Measurements from ENCODE around the gene WDR88.

GRCh38 chr19:33094436-33095067 is 37.4 kb upstream of the WDR88 start:
- no peak for TF ChIP-seq EZH2 (IDR thresholded peaks at IDR 0.05; ENCODE audit: borderline replicate concordance, low read depth, low read length, severe bottlenecking)
- TF ChIP-seq POLR2A (IDR thresholded peaks at IDR 0.05; ENCODE audit: low read depth, low read length) = no peak
- TF ChIP-seq JUN (IDR thresholded peaks at IDR 0.05; ENCODE audit: borderline replicate concordance, insufficient read depth, insufficient read length, low read depth) = no peak
- TF ChIP-seq POLR2AphosphoS5 (IDR thresholded peaks at IDR 0.05; ENCODE audit: insufficient read depth, low read depth, low read length) = no peak
- TF ChIP-seq CTCF (IDR thresholded peaks at IDR 0.05; ENCODE audit: extremely low read depth in 1 of 2, insufficient read depth in 1 of 2, low read depth in 1 of 2, low read length in 2 of 2) = no peak
